NCI-H226 (cell line): ENCODE measurements around the gene LRFN4.
A peak's percentile ranks its signal among the peaks of the same experiment; 100 is the strongest.
"Not testable (repeated sequence)": the region's sequence is repeated elsewhere in the genome, so short reads cannot be mapped to it uniquely, and the experiment has no call there.

Experiments
- DNase-seq: peaks from one replicate; pipeline ENCODE4 v3.0.0-alpha.2; 2015

LRFN4 gene

GRCh38 chr11:66856496-66857233, at the start of gene LRFN4:
TSS of gene LRFN4 (plus strand) at chr11:66857064. CDS start at chr11:66857745, 681 bp downstream.
- no peak for DNase-seq

- no peak for DNase-seq
Observed at GRCh38 chr11:66809592-66809991, 47.3 kb upstream of the LRFN4 start.

- no peak for DNase-seq
Observed at GRCh38 chr11:66810576-66811185, 46.2 kb upstream of the LRFN4 start.

GRCh38 chr11:66814678-66815077, 42.2 kb upstream of the LRFN4 start:
- no peak for DNase-seq

- no peak for DNase-seq
Observed at GRCh38 chr11:66815646-66816045, 41.2 kb upstream of the LRFN4 start.

GRCh38 chr11:66818231-66818955, 38.5 kb upstream of the LRFN4 start:
- DNase-seq: no peak

GRCh38 chr11:66820381-66820780, 36.5 kb upstream of the LRFN4 start:
- DNase-seq: no peak

- no peak for DNase-seq
Observed at GRCh38 chr11:66820901-66821300, 36.0 kb upstream of the LRFN4 start.

GRCh38 chr11:66823700-66824099, 33.2 kb upstream of the LRFN4 start:
- DNase-seq: no peak

- DNase-seq: not testable (repeated sequence)
Observed at GRCh38 chr11:66824573-66824972, 32.3 kb upstream of the LRFN4 start.

- DNase-seq: no peak
Observed at GRCh38 chr11:66834539-66834845, 22.4 kb upstream of the LRFN4 start.

- no peak for DNase-seq
Observed at GRCh38 chr11:66834943-66835342, 21.9 kb upstream of the LRFN4 start.

GRCh38 chr11:66835768-66836405, 21.0 kb upstream of the LRFN4 start:
- no peak for DNase-seq

- no peak for DNase-seq
Observed at GRCh38 chr11:66840317-66841091, 16.4 kb upstream of the LRFN4 start.

GRCh38 chr11:66841861-66842260, 15.0 kb upstream of the LRFN4 start:
- DNase-seq: no peak

GRCh38 chr11:66842501-66842895, 14.4 kb upstream of the LRFN4 start:
- no peak for DNase-seq

GRCh38 chr11:66842896-66843775, 13.7 kb upstream of the LRFN4 start, which contains the start of gene RCE1:
TSS of gene RCE1 (plus strand) at chr11:66843441. CDS start at chr11:66843456, 15 bp downstream.
- peak; percentile 82 for DNase-seq

GRCh38 chr11:66843776-66844495, 12.9 kb upstream of the LRFN4 start:
- no peak for DNase-seq

- DNase-seq: no peak
Observed at GRCh38 chr11:66844496-66845142, 12.2 kb upstream of the LRFN4 start.

GRCh38 chr11:66845143-66845875, 11.6 kb upstream of the LRFN4 start:
- no peak for DNase-seq
